MM.1S (cell line): ENCODE data around the gene NOMO2.
"Not testable (repeated sequence)": the region's sequence is repeated elsewhere in the genome, so short reads cannot be mapped to it uniquely, and the experiment has no call there.

ENCODE experiments used
- DNase-seq: peaks from one replicate; pipeline ENCODE4 v3.0.0-alpha.2; 2015
- H2AFZ ChIP-seq: fragments of 300-600 bp; sonication (generic); 2 replicates; pipeline ENCODE4 v1.6.0; 2016; ENCODE audit warnings: antibody characterized with exemption, low read length
- H3F3A ChIP-seq: fragments of 300-600 bp; sonication (generic); 2 replicates; pipeline ENCODE4 v1.6.1; 2016; ENCODE audit warnings: mild to moderate bottlenecking, antibody characterized with exemption, low read length, moderate library complexity, mixed read lengths; ENCODE audit not compliant: insufficient read depth
- H3K27ac ChIP-seq: fragments of 300-600 bp; sonication (generic); 2 replicates; pipeline ENCODE4 v1.5.1; 2016; ENCODE audit warnings: mild to moderate bottlenecking, low read length
- H3K27me3 ChIP-seq: fragments of 300-600 bp; sonication (generic); replicated peaks from 2 replicates; pipeline ENCODE4 v1.6.0; 2016; ENCODE audit warnings: low read length; ENCODE audit not compliant: insufficient read depth
- H3K36me3 ChIP-seq: fragments of 300-600 bp; sonication (generic); replicated peaks from 2 replicates; pipeline ENCODE4 v1.6.1; 2016; ENCODE audit warnings: mild to moderate bottlenecking, low read length, mixed read lengths; ENCODE audit not compliant: insufficient read depth
- H3K4me1 ChIP-seq: fragments of 300-600 bp; sonication (generic); 2 replicates; pipeline ENCODE4 v1.6.1; 2016; ENCODE audit warnings: low read length, mixed read lengths
- H3K4me2 ChIP-seq: fragments of 300-600 bp; sonication (generic); 2 replicates; pipeline ENCODE4 v1.6.0; 2016; ENCODE audit warnings: low read depth, low read length
- H3K4me3 ChIP-seq: fragments of 300-600 bp; sonication (generic); 2 replicates; pipeline ENCODE4 v1.5.1; 2016; ENCODE audit warnings: low read length, mixed read lengths
- H3K79me2 ChIP-seq: fragments of 300-600 bp; sonication (generic); 2 replicates; pipeline ENCODE4 v1.6.1; 2016; ENCODE audit warnings: mixed run types, low read length, mixed read lengths
- H3K9ac ChIP-seq: fragments of 300-600 bp; sonication (generic); 2 replicates; pipeline ENCODE4 v1.6.1; 2016; ENCODE audit warnings: low read length, mixed read lengths
- H3K9me2 ChIP-seq: fragments of 300-600 bp; sonication (generic); replicated peaks from 2 replicates; pipeline ENCODE4 v1.6.1; 2016; ENCODE audit warnings: mild to moderate bottlenecking, low read length, mixed read lengths; ENCODE audit not compliant: insufficient read depth
- H3K9me3 ChIP-seq: fragments of 300-600 bp; sonication (generic); replicated peaks from 2 replicates; pipeline ENCODE4 v1.6.1; 2016; ENCODE audit warnings: mild to moderate bottlenecking, low read length, mixed read lengths; ENCODE audit not compliant: insufficient read depth
- H4K20me1 ChIP-seq: fragments of 300-600 bp; sonication (generic); 2 replicates; pipeline ENCODE4 v1.6.1; 2016; ENCODE audit warnings: mild to moderate bottlenecking, low read length, moderate library complexity, mixed read lengths; ENCODE audit not compliant: insufficient read depth

Gene NOMO2

DNA sequence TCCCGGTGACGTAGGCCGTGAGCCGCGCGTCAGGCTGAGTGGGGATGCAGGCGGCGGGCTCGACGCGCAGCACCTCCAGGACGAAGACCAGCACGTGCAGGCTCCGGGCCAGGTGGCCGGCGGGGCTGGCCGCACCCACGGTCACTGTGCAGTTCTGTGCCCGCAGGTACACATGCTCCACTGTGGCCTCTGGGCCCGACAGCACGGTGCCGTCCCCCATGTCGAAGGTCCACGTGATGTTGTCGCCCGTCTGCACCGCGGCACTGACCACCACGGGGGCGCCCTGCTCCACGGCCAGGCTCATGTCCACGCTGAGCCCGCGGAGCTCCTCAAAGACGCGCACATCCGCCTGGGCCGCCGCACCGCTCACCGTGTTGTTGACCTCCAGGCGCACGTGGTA lies 174.1 kb downstream of the NOMO2 start:
- H3K27me3 ChIP-seq, H3K9me2 ChIP-seq, H4K20me1 ChIP-seq, DNase-seq, H3F3A ChIP-seq, H3K9ac ChIP-seq, H3K27ac ChIP-seq, H3K36me3 ChIP-seq, H2AFZ ChIP-seq, H3K4me2 ChIP-seq, H3K9me3 ChIP-seq, H3K4me3 ChIP-seq, H3K79me2 ChIP-seq, H3K4me1 ChIP-seq: not testable (repeated sequence)

DNA sequence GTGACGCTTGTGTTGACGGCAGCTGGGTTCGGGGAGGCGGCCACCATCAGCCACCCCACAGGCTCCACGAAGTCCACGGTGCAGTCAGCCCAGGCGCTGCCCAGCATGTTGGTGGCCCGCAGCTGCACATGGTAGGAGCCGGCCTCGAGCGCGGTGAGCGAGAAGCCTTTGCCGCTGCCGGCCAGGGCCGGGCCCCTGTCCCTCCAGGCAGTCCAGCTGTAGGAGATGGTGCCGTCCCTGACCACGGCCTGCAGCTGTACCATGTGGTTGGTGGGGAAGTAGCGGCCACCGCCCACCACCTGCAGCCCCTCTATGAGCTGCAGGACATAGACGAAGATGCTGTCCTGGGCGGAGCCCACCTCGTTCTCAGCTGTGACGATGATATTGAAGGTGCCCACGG lies 175.4 kb downstream of the NOMO2 start:
- H4K20me1 ChIP-seq, H3K27me3 ChIP-seq, H3K79me2 ChIP-seq, DNase-seq, H3F3A ChIP-seq, H3K9ac ChIP-seq, H2AFZ ChIP-seq, H3K9me3 ChIP-seq, H3K4me2 ChIP-seq, H3K27ac ChIP-seq, H3K9me2 ChIP-seq, H3K4me3 ChIP-seq, H3K36me3 ChIP-seq, H3K4me1 ChIP-seq: not testable (repeated sequence)

GRCh38 chr16:18385285-18385684 lies 176.6 kb downstream of the NOMO2 start:
- not testable (repeated sequence) for H3K27ac ChIP-seq, H3K79me2 ChIP-seq, H3F3A ChIP-seq, H3K9me3 ChIP-seq, H4K20me1 ChIP-seq, H3K4me2 ChIP-seq, H3K9me2 ChIP-seq, DNase-seq, H3K9ac ChIP-seq, H3K27me3 ChIP-seq, H2AFZ ChIP-seq, H3K4me3 ChIP-seq, H3K4me1 ChIP-seq, H3K36me3 ChIP-seq

DNA sequence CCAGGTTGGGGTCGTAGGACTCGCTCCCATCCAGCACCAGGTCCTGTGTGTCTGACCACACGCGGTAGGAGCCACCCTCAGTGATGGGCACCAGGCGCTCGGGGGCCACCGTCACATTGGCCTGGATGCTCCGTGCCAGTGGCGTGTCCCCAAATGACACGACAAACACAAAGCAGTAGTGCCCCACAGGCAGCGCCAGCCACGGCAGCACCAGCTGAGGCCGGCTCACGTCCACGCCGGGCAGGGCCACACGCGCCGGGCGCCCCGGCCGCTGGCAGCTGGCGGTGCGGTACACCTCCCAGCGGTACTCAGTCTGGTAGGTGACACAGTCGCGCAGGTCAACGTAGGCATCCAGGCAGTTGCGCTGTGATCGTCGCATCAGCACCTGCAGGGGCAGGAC lies 177.0 kb downstream of the NOMO2 start:
- not testable (repeated sequence) for H3K9me2 ChIP-seq, H3K79me2 ChIP-seq, H2AFZ ChIP-seq, H3K4me2 ChIP-seq, H3K27me3 ChIP-seq, H3K4me1 ChIP-seq, DNase-seq, H3K9me3 ChIP-seq, H3K9ac ChIP-seq, H3K4me3 ChIP-seq, H3F3A ChIP-seq, H4K20me1 ChIP-seq, H3K27ac ChIP-seq, H3K36me3 ChIP-seq

DNA sequence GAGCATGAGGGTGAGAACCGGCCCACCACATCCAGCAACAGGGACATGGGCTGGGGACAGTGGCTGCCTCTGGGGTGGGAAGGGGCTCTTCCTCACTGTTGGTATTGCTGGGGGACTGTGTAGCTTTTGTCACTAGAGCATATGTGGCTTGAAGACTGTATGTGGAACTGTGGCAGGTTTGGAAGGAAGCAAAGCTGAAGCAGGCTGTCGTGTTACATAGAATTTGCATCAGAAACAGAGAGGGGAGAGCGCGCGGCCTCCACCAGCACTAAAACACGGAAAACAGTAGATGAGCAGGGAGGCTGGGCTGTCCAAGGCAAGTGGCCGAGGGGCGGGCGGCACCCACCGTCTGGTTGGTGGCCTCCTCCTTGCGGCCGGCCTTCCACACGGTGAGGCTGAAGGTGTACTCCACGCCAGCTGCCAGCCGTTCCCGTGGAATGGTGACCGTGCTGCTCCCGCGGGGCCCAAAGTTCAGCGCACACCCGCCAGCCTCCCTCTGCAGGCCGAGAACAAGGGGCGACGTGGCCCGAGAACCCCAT lies 177.7 kb downstream of the NOMO2 start:
- H3K27me3 ChIP-seq, H3K79me2 ChIP-seq, H2AFZ ChIP-seq, H3F3A ChIP-seq, H4K20me1 ChIP-seq, H3K4me3 ChIP-seq, H3K27ac ChIP-seq, H3K9me3 ChIP-seq, H3K36me3 ChIP-seq, H3K9me2 ChIP-seq, H3K9ac ChIP-seq, DNase-seq, H3K4me1 ChIP-seq, H3K4me2 ChIP-seq: not testable (repeated sequence)

- H3K27ac ChIP-seq, H3F3A ChIP-seq, DNase-seq, H3K9me3 ChIP-seq, H3K4me3 ChIP-seq, H3K79me2 ChIP-seq, H3K4me2 ChIP-seq, H3K9ac ChIP-seq, H4K20me1 ChIP-seq, H3K27me3 ChIP-seq, H2AFZ ChIP-seq, H3K9me2 ChIP-seq, H3K36me3 ChIP-seq, H3K4me1 ChIP-seq: not testable (repeated sequence)
These were observed 179.2 kb downstream of the NOMO2 start for GRCh38 chr16:18382696-18383095.
